Activated CD4-positive, CD25-positive, alpha-beta regulatory T cell treated with anti-CD3 and anti-CD28 coated beads, Interleukin-2, amount 50 U/mL, for 24 hours (primary cell): ENCODE data around the gene TSC2.
"Not testable (repeated sequence)": the region's sequence is repeated elsewhere in the genome, so short reads cannot be mapped to it uniquely, and the experiment has no call there.

Experiments
- ATAC-seq, 2 donors: fragments of 150-1000 bp; cut with Tn5 transposase; one replicate each; pipeline ENCODE4 v1.10.0; 2021; ENCODE audit warnings: mild to moderate bottlenecking in 1 of 2, moderate library complexity in 1 of 2

TSC2 gene

GRCh38 chr16:2009791-2010510 is 37.8 kb upstream of the TSC2 start, which contains the start of gene ZNF598:
TSS of gene ZNF598 (minus strand) at chr16:2009821.
- ATAC-seq, result peak; percentile 97

- not testable (repeated sequence) for ATAC-seq
These were observed 36.1 kb upstream of the TSC2 start for GRCh38 chr16:2011726-2012125.

- no peak for ATAC-seq
These were observed 34.3 kb upstream of the TSC2 start for GRCh38 chr16:2013527-2013926.

GRCh38 chr16:2015117-2015946 is 32.5 kb upstream of the TSC2 start:
- ATAC-seq, result no peak

GRCh38 chr16:2015947-2016208 is 31.9 kb upstream of the TSC2 start:
- no peak for ATAC-seq

- ATAC-seq, result no peak
These were observed 31.3 kb upstream of the TSC2 start for GRCh38 chr16:2016407-2016922.

GRCh38 chr16:2019518-2019920 is 28.3 kb upstream of the TSC2 start, which contains the start of gene NPW:
TSS of gene NPW (plus strand) at chr16:2019785.
- peak; percentile 22 for ATAC-seq

- ATAC-seq, result no peak
These were observed 27.6 kb upstream of the TSC2 start for GRCh38 chr16:2019921-2020831.

GRCh38 chr16:2022723-2023091 is 25.1 kb upstream of the TSC2 start:
- ATAC-seq, result peak; percentile 18 to 27

- peak; percentile 82 to 84 for ATAC-seq
These were observed 24.4 kb upstream of the TSC2 start for GRCh38 chr16:2023092-2024031.

- ATAC-seq, result no peak
These were observed 23.8 kb upstream of the TSC2 start for GRCh38 chr16:2024032-2024420.

- ATAC-seq, result no peak
These were observed 22.5 kb upstream of the TSC2 start for GRCh38 chr16:2025251-2025650.

GRCh38 chr16:2025878-2026460 is 21.8 kb upstream of the TSC2 start:
- no peak for ATAC-seq

- ATAC-seq, result peak in 1 of 2 donors; percentile 15
These were observed 21.2 kb upstream of the TSC2 start, which contains the start of gene NHERF2 for GRCh38 chr16:2026461-2027023. TSS of gene NHERF2 (plus strand) at chr16:2026902. CDS start at chr16:2027006, 104 bp downstream.

- ATAC-seq, result peak in 1 of 2 donors; percentile 11
These were observed 20.5 kb upstream of the TSC2 start for GRCh38 chr16:2027024-2028010.

- no peak for ATAC-seq
These were observed 19.6 kb upstream of the TSC2 start for GRCh38 chr16:2028146-2028545.

- ATAC-seq, result no peak
These were observed 19.1 kb upstream of the TSC2 start for GRCh38 chr16:2028620-2029220.

- no peak for ATAC-seq
These were observed 18.4 kb upstream of the TSC2 start for GRCh38 chr16:2029350-2029749.

GRCh38 chr16:2030036-2030435 is 17.7 kb upstream of the TSC2 start:
- no peak for ATAC-seq
